GM18861 (cell line): ENCODE results near the gene PTN.

Experiments used
- ATAC-seq: cut with Tn5 transposase; IDR thresholded peaks from one replicate; pipeline ENCODE4 v1.9.1; 2021; ENCODE audit not compliant: unreplicated experiment

Gene PTN

GRCh38 chr7:137343281-137343841 is at the start of gene PTN:
PTN (minus strand) TSS chr7:137343733; CDS start chr7:137254973, 88,760 bp downstream.
- ATAC-seq, result no peak

- ATAC-seq, result no peak
These were observed 46.5 kb upstream of the PTN start for GRCh38 chr7:137390076-137390475.

- no peak for ATAC-seq
These were observed 45.4 kb upstream of the PTN start for GRCh38 chr7:137388916-137389315.

GRCh38 chr7:137386966-137387365 is 43.4 kb upstream of the PTN start:
- no peak for ATAC-seq

DNA sequence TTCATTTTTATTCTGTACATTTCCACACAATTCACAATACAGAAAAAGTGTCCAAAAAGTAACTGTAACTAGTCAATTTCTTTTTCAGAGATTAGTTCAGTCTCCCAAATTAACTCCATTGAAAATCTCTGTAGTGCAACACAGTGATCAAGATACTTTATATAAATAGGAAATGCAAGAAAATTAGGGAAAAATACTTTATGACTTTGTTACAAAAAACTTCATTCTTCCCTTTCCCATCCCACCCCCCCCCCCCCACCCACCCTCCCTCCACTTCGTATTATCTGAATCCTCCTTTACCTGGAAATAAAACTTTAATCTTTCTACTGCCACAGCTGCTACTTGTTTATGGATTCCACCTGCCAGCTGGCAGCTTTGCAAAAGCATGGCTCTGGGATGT is 37.5 kb upstream of the PTN start:
- ATAC-seq, result no peak

GRCh38 chr7:137373507-137373906 is 30.0 kb upstream of the PTN start:
- ATAC-seq, result no peak

DNA sequence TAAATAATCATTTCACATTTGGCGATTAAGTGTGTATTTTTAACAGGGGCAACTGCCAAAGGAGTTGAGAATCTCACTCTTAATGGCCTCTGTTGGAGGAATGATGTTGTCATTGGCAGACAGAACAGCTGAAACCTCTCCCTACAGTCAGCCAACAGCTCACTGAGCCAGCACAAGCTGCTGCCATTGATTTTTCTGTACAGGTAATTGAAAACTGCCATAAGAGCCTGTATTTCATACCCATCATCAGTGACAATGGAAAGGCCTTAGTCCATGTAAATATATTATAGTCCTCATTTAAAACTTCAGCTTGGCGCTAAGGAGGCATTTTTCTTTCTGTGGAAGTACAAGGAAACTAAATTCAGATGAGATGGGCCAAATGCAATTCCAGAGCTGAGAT is 28.1 kb upstream of the PTN start:
- no peak for ATAC-seq

DNA sequence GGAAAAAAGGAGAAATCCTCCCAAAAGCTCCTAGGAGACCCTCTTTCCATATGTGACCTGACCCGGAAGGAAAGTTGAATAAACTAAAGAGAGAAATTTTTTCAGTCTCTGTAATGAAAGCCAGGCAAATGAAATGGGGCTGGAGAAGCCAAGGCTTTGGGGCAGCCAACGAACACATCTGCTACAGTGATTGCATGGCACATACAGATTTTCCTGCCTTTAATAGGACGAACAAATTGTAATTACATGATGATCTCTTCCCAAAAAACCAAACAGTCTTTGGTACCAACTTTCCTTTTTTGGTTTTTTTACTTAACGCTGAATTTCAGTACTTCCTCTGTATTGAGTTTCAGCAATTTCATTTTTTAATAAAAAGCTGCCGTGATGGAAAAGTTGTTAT is 23.5 kb upstream of the PTN start:
- ATAC-seq, result no peak

DNA sequence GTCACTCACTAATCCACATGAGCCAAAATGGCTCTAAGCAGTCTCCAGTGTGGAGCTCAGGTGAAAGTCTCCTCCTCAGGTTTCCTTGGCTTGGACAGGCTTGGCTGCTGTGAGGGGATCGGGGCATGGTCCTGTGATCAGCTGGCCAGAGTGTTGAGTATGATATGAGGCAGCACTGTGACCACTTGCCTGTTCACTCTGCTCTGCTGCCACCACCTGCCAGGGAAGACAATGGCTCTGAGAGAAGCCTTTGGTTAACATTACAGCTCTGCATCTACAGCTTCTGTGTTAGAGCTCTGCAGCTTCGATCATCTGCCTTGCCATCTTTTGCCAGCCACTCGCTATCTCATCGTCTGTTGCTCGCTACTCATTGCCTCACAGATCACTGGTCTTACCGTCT is 20.1 kb upstream of the PTN start:
- ATAC-seq, result no peak

GRCh38 chr7:137360087-137360679 is 16.6 kb upstream of the PTN start:
- no peak for ATAC-seq

DNA sequence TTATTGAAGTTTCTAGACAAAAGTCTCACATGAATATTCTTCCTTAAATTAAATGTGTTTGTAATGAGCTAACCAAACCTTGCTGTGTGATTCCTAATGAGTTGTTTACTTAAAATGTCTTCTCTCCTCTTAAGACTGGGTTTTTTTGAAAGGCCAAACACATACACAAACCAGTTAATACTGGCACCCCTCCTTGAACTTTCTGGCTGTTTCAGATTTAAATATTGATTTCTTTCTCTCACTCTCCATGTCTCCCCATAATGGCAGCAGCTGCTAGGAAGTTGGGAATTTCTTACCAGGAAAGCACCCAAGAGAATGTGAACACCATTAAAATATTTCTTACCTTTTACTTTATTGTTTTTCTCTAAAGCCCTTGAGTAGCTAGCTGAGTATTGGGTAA is 11.4 kb upstream of the PTN start:
- ATAC-seq, result no peak

DNA sequence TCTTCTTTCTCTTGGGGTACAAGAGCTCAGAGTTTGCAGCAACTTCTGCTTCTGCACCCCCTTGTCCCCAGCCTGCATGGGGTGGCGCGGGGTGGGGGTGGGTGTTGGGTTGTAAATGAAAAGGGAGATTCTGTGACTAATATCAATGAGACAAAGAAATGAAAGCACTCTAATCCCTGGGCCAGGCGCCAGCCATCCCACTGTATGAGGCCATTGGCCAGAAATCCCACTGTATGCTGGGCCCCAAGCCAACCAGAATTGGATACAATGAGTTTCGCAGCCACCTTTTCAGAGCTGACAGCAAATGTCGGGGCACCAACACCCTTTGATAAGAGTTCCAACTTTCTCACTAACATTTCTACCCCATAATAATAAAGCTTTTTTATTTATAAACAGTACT is 10.9 kb upstream of the PTN start:
- ATAC-seq, result no peak

- ATAC-seq, result no peak
These were observed 8.4 kb upstream of the PTN start for GRCh38 chr7:137351941-137352340.

DNA sequence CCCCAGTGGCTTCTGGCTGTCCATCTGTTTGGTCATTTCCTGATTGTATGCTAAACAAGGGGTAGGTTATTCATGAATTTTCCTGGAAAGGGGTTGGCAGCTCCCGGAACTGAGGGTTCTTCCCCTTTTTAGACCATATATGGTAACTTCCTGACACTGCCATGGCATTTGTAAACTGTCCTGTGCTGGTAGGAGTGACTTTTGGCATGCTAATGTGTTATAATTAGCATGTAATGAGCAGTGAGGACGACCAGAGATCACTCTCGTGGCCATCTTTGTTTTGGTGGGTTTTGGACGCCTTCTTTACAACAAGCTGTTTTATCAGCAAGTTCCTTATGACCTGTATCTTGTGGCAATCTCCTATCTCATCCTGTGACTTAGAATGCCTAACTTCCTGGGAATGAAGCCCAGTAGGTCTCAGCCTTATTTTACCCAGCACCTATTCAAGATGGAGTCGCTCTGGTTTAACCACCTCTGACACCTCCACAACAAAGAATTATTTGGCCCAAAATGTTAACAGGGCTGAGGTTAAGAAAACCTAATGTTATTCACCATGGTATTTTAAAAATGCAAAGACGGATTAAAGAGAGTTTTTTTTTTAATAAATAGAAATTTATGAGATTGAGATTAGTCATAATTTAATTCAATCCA is 2.4 kb upstream of the PTN start:
- no peak for ATAC-seq

- ATAC-seq, result no peak
These were observed 688 bp downstream of the PTN start for GRCh38 chr7:137342828-137343261.

DNA sequence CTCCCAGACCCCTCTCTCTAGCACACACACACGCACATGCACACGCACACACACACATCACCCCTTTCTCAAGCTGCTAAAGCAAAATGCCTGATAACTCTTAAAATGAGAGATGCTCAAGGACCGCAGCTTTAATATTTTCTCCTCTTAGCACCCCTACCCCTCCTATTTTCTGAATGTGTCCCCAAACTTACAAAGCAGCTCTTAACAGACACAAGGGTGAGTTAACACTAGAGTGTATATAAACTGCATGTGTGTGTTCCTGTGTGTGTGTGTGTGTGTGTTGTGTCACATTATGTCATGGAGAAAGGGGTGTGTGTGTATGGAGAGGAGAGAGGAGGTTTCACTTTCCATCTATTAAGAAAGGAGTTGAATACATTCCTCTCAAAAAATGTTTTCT is 1.3 kb downstream of the PTN start:
- no peak for ATAC-seq

DNA sequence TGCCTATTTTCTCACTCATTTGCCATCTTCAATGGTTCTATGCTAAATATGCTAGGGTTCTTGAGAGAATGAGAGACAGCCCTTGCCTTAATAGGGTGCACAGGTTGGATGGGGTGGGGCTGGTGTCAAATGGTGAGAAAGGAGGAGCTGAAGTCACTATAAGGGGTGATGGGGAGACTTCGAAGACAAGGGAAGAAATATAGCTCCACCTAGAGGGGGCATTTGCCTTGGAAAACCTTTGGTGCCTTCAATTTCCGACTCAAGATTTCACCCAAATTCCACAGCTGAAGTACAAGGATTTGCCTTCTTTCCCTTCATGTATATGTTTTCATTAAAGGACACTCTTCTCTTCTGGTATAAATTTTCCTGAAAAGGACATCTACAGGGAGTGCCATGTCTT is 5.6 kb downstream of the PTN start:
- no peak for ATAC-seq

GRCh38 chr7:137335814-137336213 is 7.7 kb downstream of the PTN start:
- no peak for ATAC-seq

- no peak for ATAC-seq
These were observed 12.2 kb downstream of the PTN start for GRCh38 chr7:137331378-137331777.

- ATAC-seq, result no peak
These were observed 14.1 kb downstream of the PTN start for GRCh38 chr7:137329411-137329810.

GRCh38 chr7:137328373-137329120 is 15.0 kb downstream of the PTN start:
- no peak for ATAC-seq

GRCh38 chr7:137325927-137326326 is 17.6 kb downstream of the PTN start:
- ATAC-seq, result no peak
